NB4 (cell line): ENCODE results near the gene KLHL11.
"Not testable (repeated sequence)": the region's sequence is repeated elsewhere in the genome, so short reads cannot be mapped to it uniquely, and the experiment has no call there.

Source experiments
- DNase-seq: peaks from one replicate; pipeline ENCODE4 v3.0.0; 2010; ENCODE audit warnings: low read depth
- H3K4me3 ChIP-seq: one replicate; pipeline ENCODE4 v1.5.1; 2011; ENCODE audit warnings: mild to moderate bottlenecking, low read depth, low read length, moderate library complexity
- MYC ChIP-seq: IDR thresholded peaks from 2 replicates; pipeline ENCODE4 v1.6.1; 2011; ENCODE audit warnings: low read depth, low read length
- POLR2A ChIP-seq: IDR thresholded peaks from 2 replicates; pipeline ENCODE4 v1.6.1; 2011; ENCODE audit warnings: mild to moderate bottlenecking; ENCODE audit not compliant: insufficient read length; ENCODE audit errors: extremely low read depth
- TF ChIP-seq, protein P1 (sequence below): IDR thresholded peaks from 2 replicates; pipeline ENCODE4 v1.6.1; 2011; ENCODE audit warnings: low read depth, low read length
- TF ChIP-seq, protein P2 (sequence below): IDR thresholded peaks from one replicate; pipeline ENCODE4 v1.5.1; 2012; ENCODE audit warnings: low read depth, low read length

Gene KLHL11

DNA sequence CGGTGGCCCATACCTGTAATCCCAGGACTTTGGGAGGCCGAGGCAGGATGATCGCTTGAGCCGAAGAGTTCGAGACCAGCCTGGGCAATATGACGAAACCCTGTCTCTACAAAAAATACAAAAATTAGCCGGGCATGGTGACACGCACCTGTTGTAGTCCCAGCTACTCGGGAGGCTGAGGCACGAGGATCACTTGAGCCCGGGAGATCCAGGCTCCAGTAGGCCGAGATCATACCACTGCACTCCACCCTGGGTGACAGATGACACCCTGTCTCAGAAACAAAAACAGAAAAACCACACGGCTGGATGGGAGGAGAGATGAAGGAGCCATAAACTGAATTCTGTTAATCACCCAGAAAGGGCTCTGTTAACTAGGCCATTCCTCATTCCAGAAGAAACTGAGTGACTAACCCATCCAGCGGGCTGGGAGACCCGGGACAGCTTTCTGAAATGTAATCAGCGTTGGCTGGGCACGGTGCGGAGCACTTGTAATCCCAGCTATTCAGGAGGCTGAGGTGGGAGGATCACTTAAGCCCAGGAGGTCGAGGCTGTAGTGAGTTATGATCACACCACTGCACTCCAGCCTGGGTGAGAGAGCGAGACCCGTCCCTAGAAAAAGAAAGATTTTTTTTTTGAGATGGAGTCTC lies 28.6 kb downstream of the KLHL11 start:
- no peak for DNase-seq
- TF ChIP-seq, protein P1, sequence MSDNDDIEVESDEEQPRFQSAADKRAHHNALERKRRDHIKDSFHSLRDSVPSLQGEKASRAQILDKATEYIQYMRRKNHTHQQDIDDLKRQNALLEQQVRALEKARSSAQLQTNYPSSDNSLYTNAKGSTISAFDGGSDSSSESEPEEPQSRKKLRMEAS, result no peak
- TF ChIP-seq, protein P2, sequence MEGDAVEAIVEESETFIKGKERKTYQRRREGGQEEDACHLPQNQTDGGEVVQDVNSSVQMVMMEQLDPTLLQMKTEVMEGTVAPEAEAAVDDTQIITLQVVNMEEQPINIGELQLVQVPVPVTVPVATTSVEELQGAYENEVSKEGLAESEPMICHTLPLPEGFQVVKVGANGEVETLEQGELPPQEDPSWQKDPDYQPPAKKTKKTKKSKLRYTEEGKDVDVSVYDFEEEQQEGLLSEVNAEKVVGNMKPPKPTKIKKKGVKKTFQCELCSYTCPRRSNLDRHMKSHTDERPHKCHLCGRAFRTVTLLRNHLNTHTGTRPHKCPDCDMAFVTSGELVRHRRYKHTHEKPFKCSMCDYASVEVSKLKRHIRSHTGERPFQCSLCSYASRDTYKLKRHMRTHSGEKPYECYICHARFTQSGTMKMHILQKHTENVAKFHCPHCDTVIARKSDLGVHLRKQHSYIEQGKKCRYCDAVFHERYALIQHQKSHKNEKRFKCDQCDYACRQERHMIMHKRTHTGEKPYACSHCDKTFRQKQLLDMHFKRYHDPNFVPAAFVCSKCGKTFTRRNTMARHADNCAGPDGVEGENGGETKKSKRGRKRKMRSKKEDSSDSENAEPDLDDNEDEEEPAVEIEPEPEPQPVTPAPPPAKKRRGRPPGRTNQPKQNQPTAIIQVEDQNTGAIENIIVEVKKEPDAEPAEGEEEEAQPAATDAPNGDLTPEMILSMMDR, result no peak
- TF ChIP-seq POLR2A, result no peak
- TF ChIP-seq MYC, result no peak
- peak overlapping the region; percentile 51 for H3K4me3 ChIP-seq

- peak within 1 kb of the TSS; percentile 62 for H3K4me3 ChIP-seq
- peak; percentile 60 for DNase-seq
- TF ChIP-seq, protein P2, result no peak
- no peak for TF ChIP-seq MYC
Measured at GRCh38 chr17:41835800-41836549, 29.2 kb downstream of the KLHL11 start, which contains the start of gene NT5C3B. NT5C3B (minus strand) TSS chr17:41836232; CDS start chr17:41836193, 39 bp downstream.

GRCh38 chr17:41835214-41835799 lies 29.9 kb downstream of the KLHL11 start:
- peak; percentile 47 for DNase-seq
- TF ChIP-seq MYC (no peak), POLR2A (no peak)
- TF ChIP-seq, protein P2, result no peak
- TF ChIP-seq, protein P1, result no peak
- peak overlapping the region; percentile 62 for H3K4me3 ChIP-seq

DNA sequence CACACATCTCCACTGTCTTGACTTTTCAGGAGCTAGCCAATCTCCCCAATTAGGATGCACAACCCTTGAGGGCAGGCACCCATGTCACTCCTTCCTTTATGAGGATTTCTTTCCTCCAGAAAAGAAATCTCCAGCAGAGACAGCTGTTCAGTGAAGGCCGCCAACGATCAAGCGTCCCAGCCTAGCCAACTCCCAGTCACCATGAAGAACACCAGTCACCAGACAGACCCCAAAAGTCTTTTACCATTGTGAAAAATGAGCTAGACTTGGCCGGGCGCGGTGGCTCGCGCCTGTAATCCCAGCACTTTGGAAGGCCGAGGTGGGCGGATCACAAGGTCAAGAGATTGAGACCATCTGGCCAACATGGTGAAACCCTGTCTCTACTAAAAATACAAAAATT lies 35.3 kb downstream of the KLHL11 start:
- not testable (repeated sequence) for H3K4me3 ChIP-seq, DNase-seq

- no peak for DNase-seq
- H3K4me3 ChIP-seq, result no peak overlapping the region
- no peak for TF ChIP-seq POLR2A
- TF ChIP-seq, protein P2, result no peak
Measured at GRCh38 chr17:41825175-41825845, 39.9 kb downstream of the KLHL11 start.

GRCh38 chr17:41824086-41824485 lies 41.1 kb downstream of the KLHL11 start:
- no peak overlapping the region for H3K4me3 ChIP-seq
- TF ChIP-seq POLR2A, result no peak
- no peak for TF ChIP-seq MYC
- TF ChIP-seq, protein P1, result no peak
- DNase-seq, result no peak
